Naive thymus-derived CD4-positive, alpha-beta T cell (primary cell): ENCODE data around the gene BIN1. TPM values are rescaled to one million over a fixed set of nuclear protein-coding genes. Genes with fewer than 3 reads are reported as not detected.

Experiments used
- ATAC-seq: fragments of 150-1000 bp; cut with Tn5 transposase; 2 replicates; pipeline ENCODE4 v1.10.0; 2021; ENCODE audit warnings: mild to moderate bottlenecking, moderate library complexity
- CTCF ChIA-PET: fragments of 350-600 bp; sonication (Branson Sonifier 250); formaldehyde crosslinking; loops from one replicate; lab custom pipeline; 2021; ENCODE audit warnings: antibody characterized with exemption; lab: Charles Lee
- POLR2A ChIA-PET: fragments of 350-600 bp; sonication (Branson Sonifier 250); formaldehyde crosslinking; loops from one replicate; lab custom pipeline; 2021; ENCODE audit warnings: antibody characterized with exemption, inconsistent platforms; lab: Charles Lee
- DNase-seq, 9 donors: peaks; one replicate each; pipeline versions ENCODE4 v3.0.0 to v3.0.0-alpha.2; 2020 to 2022; ENCODE audit warnings: mixed read lengths in 1 of 9
- H3K27ac ChIP-seq: one replicate; pipeline ENCODE4 v1.7.0; 2013; ENCODE audit warnings: mild to moderate bottlenecking, low read depth, low read length, moderate library complexity
- H3K27me3 ChIP-seq, 2 donors: one replicate each; pipeline ENCODE4 v1.7.0; 2013; ENCODE audit warnings: low read length in 2 of 2, mild to moderate bottlenecking in 2 of 2, moderate library complexity in 2 of 2; ENCODE audit not compliant: control insufficient read depth in 2 of 2, insufficient read depth in 2 of 2
- H3K36me3 ChIP-seq, 3 experiments: 1 replicate in 2 of 3; 2 replicates in 1 of 3; pipeline ENCODE4 v1.7.0; 2013; ENCODE audit warnings: low read length in 3 of 3, mild to moderate bottlenecking in 3 of 3, moderate library complexity in 1 of 3; ENCODE audit not compliant: insufficient read depth in 3 of 3, control insufficient read depth in 2 of 3
- H3K4me1 ChIP-seq, 2 donors: one replicate each; pipeline ENCODE4 v1.7.0; 2013; ENCODE audit warnings: low read length in 2 of 2, mild to moderate bottlenecking in 2 of 2, moderate library complexity in 1 of 2; ENCODE audit not compliant: control insufficient read depth in 2 of 2, insufficient read depth in 2 of 2
- H3K4me3 ChIP-seq: 2 replicates; pipeline ENCODE4 v1.7.0; 2013; ENCODE audit warnings: mild to moderate bottlenecking, low read length
- H3K9me3 ChIP-seq, 3 experiments: 1 replicate in 2 of 3; 2 replicates in 1 of 3; pipeline ENCODE4 v1.7.0; 2013; ENCODE audit warnings: low read length in 3 of 3; ENCODE audit not compliant: control insufficient read depth in 2 of 3
- H3K27ac Mint-ChIP-seq, 9 donors: one replicate each; pipeline ENCODE4 v1.8.0; 2020 to 2022; ENCODE audit warnings: mixed read lengths in 9 of 9, mild to moderate bottlenecking in 8 of 9, moderate library complexity in 5 of 9, inconsistent platforms in 2 of 9
- H3K27me3 Mint-ChIP-seq, 5 donors: one replicate each; pipeline ENCODE4 v1.8.0; 2021 to 2022; ENCODE audit warnings: mixed read lengths in 5 of 5, mild to moderate bottlenecking in 1 of 5
- H3K36me3 Mint-ChIP-seq, 5 donors: one replicate each; pipeline ENCODE4 v1.8.0; 2020 to 2022; ENCODE audit warnings: mixed read lengths in 5 of 5, mild to moderate bottlenecking in 3 of 5, inconsistent platforms in 1 of 5
- H3K4me1 Mint-ChIP-seq, 7 donors: one replicate each; pipeline ENCODE4 v1.8.0; 2020 to 2022; ENCODE audit warnings: mixed read lengths in 7 of 7, mild to moderate bottlenecking in 3 of 7, inconsistent platforms in 1 of 7
- H3K4me3 Mint-ChIP-seq, 10 donors: one replicate each; pipeline ENCODE4 v1.8.0; 2020 to 2022; ENCODE audit warnings: mild to moderate bottlenecking in 10 of 10, mixed read lengths in 10 of 10, moderate library complexity in 6 of 10, inconsistent platforms in 2 of 10
- H3K9me3 Mint-ChIP-seq, 11 donors: one replicate each; pipeline ENCODE4 v1.8.0; 2020 to 2022; ENCODE audit warnings: mixed read lengths in 11 of 11, mild to moderate bottlenecking in 4 of 11, inconsistent platforms in 1 of 11, moderate library complexity in 1 of 11
- intact Hi-C, 2 donors: fragments of 100-400 bp; cut with micrococcal nuclease; formaldehyde crosslinking; loops; one replicate each; pipeline ENCODE4 v1.15.1; 2023
- polyA plus RNA-seq, 2 donors: library from polyadenylated mRNA; unstranded; fragments of 300-500 nt; fragmentation: Illumina TruSeq; gene quantifications; one replicate each; pipeline ENCODE4 v1.2.3, GENCODE V29; 2021
- total RNA-seq, 6 experiments: library from RNA in 5 of 6; stranded (reverse) in 5 of 6; gene quantifications; 1 replicate in 5 of 6; 2 replicates in 1 of 6; pipeline ENCODE4 v1.2.3 and lab custom pipeline; 2021 to 2026

BIN1 gene
- total and polyA plus RNA-seq, 7 experiments from 2014 or later = 103 to 161 (median 117) TPM

DNA sequence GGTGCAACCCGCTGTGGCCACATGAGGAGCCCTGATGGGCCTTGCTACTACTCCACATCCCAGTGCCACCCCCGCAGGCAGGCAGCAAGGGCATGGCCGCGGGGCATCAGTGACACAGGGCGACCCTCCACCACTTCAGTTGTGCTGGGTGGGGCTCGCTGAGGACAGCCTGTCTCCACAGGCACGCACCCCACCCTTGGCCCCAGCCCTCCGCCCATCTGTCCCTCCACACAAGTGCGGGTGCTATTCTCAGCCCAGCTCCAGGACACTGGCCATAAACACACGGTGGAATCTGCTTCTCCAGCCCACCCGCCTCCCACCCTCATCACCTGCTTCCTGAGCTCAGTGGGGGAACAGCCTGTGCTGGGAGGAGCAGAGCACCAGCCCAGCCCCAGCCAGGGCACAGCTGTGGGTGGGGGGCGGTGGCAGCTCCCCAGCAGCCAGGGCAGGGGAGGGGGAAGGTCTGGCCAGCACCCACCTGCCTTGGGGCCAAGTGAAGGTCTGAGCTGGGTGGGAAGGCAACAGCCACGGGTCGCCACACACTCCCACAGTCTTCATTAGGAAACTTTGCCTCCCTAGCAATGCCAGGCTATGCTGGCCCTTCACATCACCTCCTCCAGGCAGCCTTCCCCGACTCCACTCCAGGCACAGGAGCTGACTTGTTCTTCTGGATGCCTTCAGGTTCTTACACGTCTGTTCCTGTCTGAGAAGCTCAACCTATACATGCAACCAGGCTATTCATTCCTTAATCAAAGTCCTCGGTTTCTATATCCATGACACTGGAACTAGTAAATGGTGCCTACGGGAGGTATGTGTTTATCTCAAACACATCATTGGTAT, 16.5 kb downstream of the BIN1 start:
- DNase-seq = peak in 1 of 9 donors; percentile 4
- H3K27me3 Mint-ChIP-seq = peaks cover 0 to 9% (median 0%) of the 10 kb centered on the region in 5 donors
- no peak overlapping the region for H3K4me3 Mint-ChIP-seq
- H3K36me3 Mint-ChIP-seq = no peaks in the 10 kb centered on the region
- H3K27ac Mint-ChIP-seq = peak overlapping the region in 2 of 9 donors; percentile 5 to 59
- Histone ChIP-seq H3K4me1 (peaks cover 8 to 10% of the 10 kb centered on the region in 2 donors), H3K27me3 (no peaks in the 10 kb centered on the region), H3K27ac (no peak overlapping the region), H3K36me3 (no peaks in the 10 kb centered on the region), H3K4me3 (no peak overlapping the region), H3K9me3 (no peaks in the 10 kb centered on the region)
- peaks cover 0 to 2% (median 0%) of the 10 kb centered on the region in 11 donors for H3K9me3 Mint-ChIP-seq
- peaks cover 1 to 28% (median 14%) of the 10 kb centered on the region in 7 donors for H3K4me1 Mint-ChIP-seq
- POLR2A ChIA-PET = no interaction called here
- ATAC-seq = no peak
- intact Hi-C loops = no loop called here
- CTCF ChIA-PET = no interaction called here

DNA sequence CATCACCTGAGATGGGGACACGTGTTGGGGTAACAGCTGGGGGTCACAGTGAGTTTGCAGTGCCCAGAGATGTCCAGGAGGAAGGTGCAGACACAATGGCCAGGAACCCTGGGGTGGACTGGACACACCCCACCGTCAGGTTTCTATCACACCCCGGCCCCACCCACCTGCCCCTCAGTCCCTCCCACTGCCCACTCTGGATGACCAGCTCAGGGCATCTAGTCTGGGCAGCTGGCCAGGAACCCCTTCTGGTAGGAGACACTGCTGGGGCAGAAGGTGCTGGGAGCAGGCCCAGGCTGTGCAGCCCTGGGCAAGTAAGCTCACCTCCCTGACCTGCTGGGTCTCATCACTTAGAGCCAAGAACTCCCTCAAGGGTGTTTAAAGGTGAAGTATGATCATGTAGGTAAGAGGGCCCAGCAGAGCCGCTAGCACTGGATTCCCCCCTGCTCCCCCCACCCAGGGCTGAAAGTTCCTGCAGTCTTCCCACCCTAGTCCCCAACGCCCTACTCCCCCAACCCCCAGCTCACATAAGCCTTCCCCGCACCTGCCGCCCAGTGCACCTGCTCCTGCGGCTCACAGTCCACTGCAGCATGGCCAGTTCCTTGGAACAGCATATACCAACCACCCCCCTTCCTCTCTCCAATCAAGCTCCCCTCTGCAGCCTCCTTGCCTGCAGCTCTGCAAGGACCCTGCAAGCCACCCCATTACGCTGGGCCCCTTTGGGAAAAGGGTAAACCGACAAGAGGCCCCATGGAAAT, 17.3 kb downstream of the BIN1 start:
- POLR2A ChIA-PET = interaction anchor here (1.1 kb wide), 1 partner anchor 9 kb away, joined by 4 read pairs; no protein-coding TSS in a partner anchor
- Mint-ChIP-seq H3K4me3 (no peak overlapping the region), H3K27me3 (peaks cover 0 to 9% (median 0%) of the 10 kb centered on the region in 5 donors), H3K4me1 (peaks cover 9 to 37% (median 20%) of the 10 kb centered on the region in 7 donors), H3K36me3 (no peaks in the 10 kb centered on the region), H3K9me3 (peaks cover 0 to 1% (median 0%) of the 10 kb centered on the region in 11 donors), H3K27ac (no peak overlapping the region)
- peak in 1 of 9 donors; percentile 2 for DNase-seq
- Histone ChIP-seq H3K9me3 (no peaks in the 10 kb centered on the region), H3K36me3 (no peaks in the 10 kb centered on the region), H3K27me3 (no peaks in the 10 kb centered on the region), H3K27ac (no peak overlapping the region), H3K4me1 (peaks cover 16 to 17% of the 10 kb centered on the region in 2 donors), H3K4me3 (no peak overlapping the region)
- no peak for ATAC-seq
- CTCF ChIA-PET = no interaction called here
- intact Hi-C loops = loop anchor here (10.0 kb wide), 5 partner anchors 205 to 435 kb away; partner anchors contain the start of genes ERCC3 (in 1 of the 2), GYPC (in 1 of the 2), IWS1 (in 1 of the 2) and MAP3K2 (in 1 of the 2)

DNA sequence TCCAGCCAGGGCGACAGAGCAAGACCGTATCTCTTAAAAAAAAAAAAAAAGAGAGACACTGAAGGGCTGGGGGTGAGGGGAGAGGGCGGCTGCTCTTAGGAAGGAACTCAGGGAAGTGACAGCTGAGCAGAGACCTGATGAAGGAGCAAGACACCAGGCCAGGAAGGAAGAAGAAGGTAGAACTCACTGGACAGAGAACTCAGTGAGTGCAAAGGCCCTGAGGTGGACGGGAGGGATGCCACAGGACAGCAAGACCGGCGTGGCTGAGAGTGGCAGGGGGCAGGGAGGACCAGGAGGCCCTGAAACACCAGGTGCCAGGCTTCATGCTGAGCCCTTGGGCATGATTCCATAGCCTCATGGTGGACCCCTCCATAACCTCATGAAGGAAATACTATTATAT, 18.2 kb downstream of the BIN1 start:
- H3K9me3 Mint-ChIP-seq = no peaks in the 10 kb centered on the region
- Histone ChIP-seq H3K36me3 (no peaks in the 10 kb centered on the region), H3K27me3 (no peaks in the 10 kb centered on the region), H3K4me1 (peaks cover 25% of the 10 kb centered on the region in 2 donors), H3K9me3 (no peaks in the 10 kb centered on the region), H3K4me3 (no peak overlapping the region), H3K27ac (no peak overlapping the region)
- DNase-seq (no peak), ATAC-seq (no peak)
- no peak overlapping the region for H3K27ac Mint-ChIP-seq
- POLR2A ChIA-PET = interaction anchor here (1.1 kb wide), 1 partner anchor 8 kb away, joined by 4 read pairs; no protein-coding TSS in a partner anchor
- intact Hi-C loops = loop anchor here (10.0 kb wide), 5 partner anchors 206 to 436 kb away; partner anchors contain the start of genes ERCC3 (in 1 of the 2), GYPC (in 1 of the 2), IWS1 (in 1 of the 2) and MAP3K2 (in 1 of the 2)
- no peaks in the 10 kb centered on the region for H3K36me3 Mint-ChIP-seq
- peaks cover 0 to 9% (median 0%) of the 10 kb centered on the region in 5 donors for H3K27me3 Mint-ChIP-seq
- peaks cover 19 to 46% (median 30%) of the 10 kb centered on the region in 7 donors for H3K4me1 Mint-ChIP-seq
- no peak overlapping the region for H3K4me3 Mint-ChIP-seq
- CTCF ChIA-PET = interaction anchor here (0.8 kb wide), 1 partner anchor 21 kb away, joined by 3 read pairs; no protein-coding TSS in a partner anchor

DNA sequence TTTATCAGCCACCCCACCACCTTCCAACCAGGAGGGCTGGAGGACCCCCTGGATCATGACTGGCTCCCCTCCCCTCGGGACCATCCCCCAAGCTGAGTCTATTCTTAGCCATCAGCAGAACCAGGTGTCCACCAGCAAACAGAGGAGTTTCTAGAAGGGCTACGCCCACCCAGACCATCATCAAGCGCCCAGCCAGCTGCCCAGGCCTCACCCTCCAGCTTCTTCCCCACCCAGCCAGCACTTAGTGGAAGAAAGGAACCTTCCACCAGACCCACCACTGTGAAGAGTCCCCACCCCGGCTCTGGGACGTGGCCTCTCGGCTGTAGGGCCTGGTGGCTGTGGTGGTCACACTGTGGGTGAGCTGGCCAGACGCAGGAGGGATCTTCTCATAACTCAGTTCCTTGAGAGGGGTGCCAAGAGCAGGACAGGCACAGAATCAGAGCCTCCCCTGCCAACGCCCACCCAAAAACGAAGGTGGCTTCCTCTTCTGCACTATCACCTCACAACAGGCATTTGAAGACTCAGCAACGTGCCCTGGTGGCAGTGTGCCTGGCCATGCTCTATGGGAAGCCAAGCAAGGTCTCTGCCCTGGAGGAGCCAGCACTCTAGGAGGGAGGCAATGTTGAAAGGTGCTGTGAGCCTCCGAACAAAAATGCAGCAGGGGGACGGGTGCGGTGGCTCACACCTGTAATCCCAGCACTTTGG, 19.0 kb downstream of the BIN1 start:
- H3K27me3 Mint-ChIP-seq = peaks cover 0 to 9% (median 0%) of the 10 kb centered on the region in 5 donors
- Histone ChIP-seq H3K4me3 (no peak overlapping the region), H3K27me3 (no peaks in the 10 kb centered on the region), H3K9me3 (no peaks in the 10 kb centered on the region), H3K36me3 (no peaks in the 10 kb centered on the region), H3K27ac (no peak overlapping the region), H3K4me1 (peaks cover 33% of the 10 kb centered on the region in 2 donors)
- H3K4me1 Mint-ChIP-seq = peaks cover 27 to 49% (median 35%) of the 10 kb centered on the region in 7 donors
- intact Hi-C loops = loop anchor here (10.0 kb wide), 5 partner anchors 207 to 437 kb away; partner anchors contain the start of genes ERCC3 (in 1 of the 2), GYPC (in 1 of the 2), IWS1 (in 1 of the 2) and MAP3K2 (in 1 of the 2)
- no peaks in the 10 kb centered on the region for H3K36me3 Mint-ChIP-seq
- peak overlapping the region in 3 of 9 donors; percentile 20 to 33 (median 22) for H3K27ac Mint-ChIP-seq
- CTCF ChIA-PET = interaction anchor here (0.6 to 1.0 kb wide), 2 partner anchors 20 to 562 kb away, joined by 3 read pairs; no protein-coding TSS in a partner anchor
- POLR2A ChIA-PET = interaction anchor here (0.6 kb wide), 1 partner anchor 538 kb away, joined by 3 read pairs; no protein-coding TSS in a partner anchor
- no peak overlapping the region for H3K4me3 Mint-ChIP-seq
- DNase-seq (no peak), ATAC-seq (no peak)
- H3K9me3 Mint-ChIP-seq = no peaks in the 10 kb centered on the region

DNA sequence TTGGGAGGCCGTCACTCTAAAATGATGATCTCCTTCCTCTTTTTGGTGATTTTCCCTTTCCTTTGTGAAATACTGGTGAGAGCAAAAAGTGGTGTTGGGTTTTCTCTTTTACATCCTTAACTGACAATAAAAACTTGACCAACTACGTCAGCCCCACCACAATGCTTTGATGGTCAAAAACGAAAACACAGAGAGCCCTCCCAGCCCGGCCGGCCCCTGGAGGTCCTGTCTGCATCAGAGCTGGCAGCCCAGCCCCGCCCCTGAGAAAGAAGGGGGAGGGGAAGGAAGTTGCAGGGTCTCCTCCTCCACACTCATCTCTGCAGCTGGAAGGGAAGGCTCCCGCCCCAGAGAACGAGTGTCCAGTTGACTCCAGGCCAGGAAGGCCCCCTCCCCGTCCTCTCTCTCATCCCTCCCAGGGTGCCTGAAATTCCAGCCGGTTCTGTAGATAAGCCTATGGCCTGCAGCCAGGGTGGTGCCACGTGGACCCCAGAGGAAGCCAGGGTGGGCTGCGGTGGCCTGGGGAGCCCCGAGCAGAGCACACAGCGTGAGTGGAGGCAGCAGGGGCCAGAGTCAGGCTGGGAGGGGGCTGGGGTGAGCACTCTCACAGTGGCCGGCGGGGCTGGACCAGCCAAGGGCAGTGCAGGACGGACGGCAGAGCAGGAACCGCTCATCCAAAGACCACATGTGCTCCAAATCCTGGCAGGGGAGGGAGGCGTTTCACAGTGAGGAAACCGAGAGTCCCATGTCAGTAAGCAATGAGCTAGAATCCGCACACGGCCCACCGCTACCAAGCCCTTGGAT, 19.8 kb downstream of the BIN1 start:
- Mint-ChIP-seq H3K27me3 (peaks cover 0 to 9% (median 0%) of the 10 kb centered on the region in 5 donors), H3K4me1 (peaks cover 34 to 56% (median 43%) of the 10 kb centered on the region in 7 donors), H3K36me3 (no peaks in the 10 kb centered on the region), H3K27ac (peak overlapping the region in 8 of 9 donors; percentile 20 to 99 (median 62)), H3K9me3 (no peaks in the 10 kb centered on the region), H3K4me3 (peak overlapping the region in 4 of 10 donors; percentile 10 to 34 (median 26))
- H3K36me3 ChIP-seq = no peaks in the 10 kb centered on the region
- ChIA-PET CTCF (interaction anchor here (0.6 to 1.0 kb wide), 2 partner anchors 19 to 563 kb away, joined by 3 read pairs; no protein-coding TSS in a partner anchor), POLR2A (interaction anchor here (0.6 to 2.6 kb wide), 2 partner anchors 11 to 538 kb away, joined by 3 to 11 read pairs; no protein-coding TSS in a partner anchor)
- DNase-seq = no peak
- ATAC-seq = peak; percentile 20
- no peak overlapping the region for H3K4me3 ChIP-seq
- H3K27ac ChIP-seq = no peak overlapping the region
- H3K27me3 ChIP-seq = no peaks in the 10 kb centered on the region
- H3K4me1 ChIP-seq = peaks cover 40 to 41% of the 10 kb centered on the region in 2 donors
- intact Hi-C loops = loop anchor here (10.0 kb wide), 5 partner anchors 208 to 438 kb away; partner anchors contain the start of genes ERCC3 (in 1 of the 2), GYPC (in 1 of the 2), IWS1 (in 1 of the 2) and MAP3K2 (in 1 of the 2)
- H3K9me3 ChIP-seq = no peaks in the 10 kb centered on the region
